NCI-H1930 (cell line): ENCODE data around the gene PSAT1.
A peak's percentile ranks its signal among the peaks of the same experiment; 100 is the strongest.

Experiments used
- DNase-seq, 2 experiments: peaks; one replicate each; lab custom pipeline; 2025; lab: John Stamatoyannopoulos, UW

PSAT1 gene

GRCh38 chr9:78292716-78293497 lies 4.0 kb upstream of the PSAT1 start:
- DNase-seq, result no peak

- DNase-seq, result no peak
Observed at GRCh38 chr9:78294290-78295176, 2.4 kb upstream of the PSAT1 start.

GRCh38 chr9:78295177-78295575 lies 1.7 kb upstream of the PSAT1 start:
- no peak for DNase-seq

GRCh38 chr9:78295731-78296130 lies 1.2 kb upstream of the PSAT1 start:
- no peak for DNase-seq

- peak in 1 of 2 experiments; percentile 10 for DNase-seq
Observed at GRCh38 chr9:78296201-78296892, 578 bp upstream of the PSAT1 start.

- no peak for DNase-seq
Observed at GRCh38 chr9:78297672-78297961, 692 bp downstream of the PSAT1 start.

GRCh38 chr9:78298046-78298765 lies 1.3 kb downstream of the PSAT1 start:
- DNase-seq, result no peak

GRCh38 chr9:78300209-78300608 lies 3.3 kb downstream of the PSAT1 start:
- no peak for DNase-seq

- DNase-seq, result no peak
Observed at GRCh38 chr9:78301466-78301865, 4.5 kb downstream of the PSAT1 start.

- DNase-seq, result no peak
Observed at GRCh38 chr9:78303377-78304062, 6.6 kb downstream of the PSAT1 start.

GRCh38 chr9:78304357-78304756 lies 7.4 kb downstream of the PSAT1 start:
- DNase-seq, result no peak

GRCh38 chr9:78306222-78307076 lies 9.5 kb downstream of the PSAT1 start:
- DNase-seq, result no peak

GRCh38 chr9:78307360-78307759 lies 10.4 kb downstream of the PSAT1 start:
- no peak for DNase-seq

GRCh38 chr9:78309066-78309465 lies 12.1 kb downstream of the PSAT1 start:
- no peak for DNase-seq

- no peak for DNase-seq
Observed at GRCh38 chr9:78311075-78311474, 14.2 kb downstream of the PSAT1 start.

- no peak for DNase-seq
Observed at GRCh38 chr9:78311886-78312524, 15.1 kb downstream of the PSAT1 start.

GRCh38 chr9:78314550-78314949 lies 17.6 kb downstream of the PSAT1 start:
- DNase-seq, result no peak

- no peak for DNase-seq
Observed at GRCh38 chr9:78314953-78315870, 18.3 kb downstream of the PSAT1 start.
